ENCODE results near the gene TTLL5. TPM values are rescaled to one million over a fixed set of nuclear protein-coding genes. Genes with fewer than 3 reads are reported as not detected.

The TTLL5 gene
- total and polyA plus RNA-seq, 2 of the 13 experiments (the other 11 are each of a cell fraction or from before 2014, with no cell fraction given), result 11.8 to 18.8 TPM

DNA sequence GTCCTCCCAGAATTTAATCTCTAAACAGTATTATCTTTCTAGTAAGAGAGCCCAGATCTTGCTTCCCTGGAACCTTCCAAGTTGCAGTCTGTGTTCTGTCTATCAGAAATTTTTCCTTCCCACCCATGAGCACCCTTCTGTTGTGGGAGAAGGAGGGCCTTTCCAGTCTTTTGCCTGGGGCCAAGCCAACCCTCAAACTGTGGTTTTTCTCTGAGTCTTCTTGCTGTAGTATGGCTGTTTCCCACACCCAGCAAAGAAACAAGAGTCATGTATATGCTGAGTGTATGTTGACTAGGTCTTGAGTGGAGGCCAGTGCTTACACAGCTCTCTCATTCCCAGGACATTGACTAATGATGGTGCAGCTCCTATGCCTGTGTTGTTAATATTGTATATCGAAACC is 216.2 kb downstream of the TTLL5 start:
- Histone ChIP-seq H4K20me1 (ENCODE audit: insufficient read depth, low read length) (no peaks in the 10 kb centered on the region), H3K4me3 (replicated peaks in 1 of 3; ENCODE audit: insufficient read depth in 1 of 3, low read depth in 2 of 3, low read length in 3 of 3) (no peak overlapping the region), H3K9me3 (ENCODE audit: low read length) (no peaks in the 10 kb centered on the region), H3K4me1 (ENCODE audit: insufficient read depth, low read length) (peaks cover 17% of the 10 kb centered on the region), H3K4me2 (ENCODE audit: low read depth, low read length) (no peak overlapping the region), H2AFZ (ENCODE audit: low read length) (no peak overlapping the region), H3K9ac (ENCODE audit: insufficient read depth, low read depth, low read length) (no peak overlapping the region), H3K27me3 (ENCODE audit: control insufficient read depth in 1 of 2, insufficient read depth in 2 of 2, low read length in 2 of 2) (no peaks in the 10 kb centered on the region), H3K79me2 (ENCODE audit: insufficient read depth, low read length) (no peaks in the 10 kb centered on the region), H3K27ac (ENCODE audit: extremely low read length, insufficient read depth, low read length) (no peak overlapping the region), H3K36me3 (replicated peaks in 1 of 2; ENCODE audit: control insufficient read depth in 1 of 2, insufficient read depth in 2 of 2, low read length in 2 of 2) (peaks cover 0 to 3% of the 10 kb centered on the region in 2 experiments; a peak in 2 of 5 replicates)
- in situ Hi-C loops (cut with HindIII; ENCODE audit: extremely low pct_ligation_motif_present, low pct_unique_long_range_greater_than_20kb) (no loop called here), intact Hi-C loops (cut with micrococcal nuclease; ENCODE audit: unreplicated experiment) (no loop called here)
- ChIA-PET POLR2A (no interaction called here), CTCF (ENCODE audit: low intra/inter-chr PET ratio, low total read pairs) (no interaction called here)
- FAIRE-seq (no peak), DNase-seq (ENCODE audit: low spot score) (no peak), ATAC-seq (no peak)
- no TSS peak for BruUV-seq (replicated peaks)
- 100% methylated on average over 1 of the region's 1 CpG for WGBS (ENCODE audit: low lambda C conversion rate)
- TF ChIP-seq ZNF138 (CRISPR knock-in tag; IDR thresholded peaks at IDR 0.05; ENCODE audit: low read depth) (no peak), ZNF816 (CRISPR knock-in tag; IDR thresholded peaks at IDR 0.05; ENCODE audit: borderline replicate concordance) (no peak), RFX1 (IDR thresholded peaks at IDR 0.05) (no peak), MLX (CRISPR knock-in tag; IDR thresholded peaks at IDR 0.05) (no peak), E2F5 (CRISPR knock-in tag; conservative IDR thresholded peaks at IDR 0.05) (no peak), GRHL1 (CRISPR knock-in tag; conservative IDR thresholded peaks at IDR 0.05) (no peak), MLLT10 (CRISPR knock-in tag; IDR thresholded peaks at IDR 0.05) (no peak)
- TF ChIP-seq, protein P1, sequence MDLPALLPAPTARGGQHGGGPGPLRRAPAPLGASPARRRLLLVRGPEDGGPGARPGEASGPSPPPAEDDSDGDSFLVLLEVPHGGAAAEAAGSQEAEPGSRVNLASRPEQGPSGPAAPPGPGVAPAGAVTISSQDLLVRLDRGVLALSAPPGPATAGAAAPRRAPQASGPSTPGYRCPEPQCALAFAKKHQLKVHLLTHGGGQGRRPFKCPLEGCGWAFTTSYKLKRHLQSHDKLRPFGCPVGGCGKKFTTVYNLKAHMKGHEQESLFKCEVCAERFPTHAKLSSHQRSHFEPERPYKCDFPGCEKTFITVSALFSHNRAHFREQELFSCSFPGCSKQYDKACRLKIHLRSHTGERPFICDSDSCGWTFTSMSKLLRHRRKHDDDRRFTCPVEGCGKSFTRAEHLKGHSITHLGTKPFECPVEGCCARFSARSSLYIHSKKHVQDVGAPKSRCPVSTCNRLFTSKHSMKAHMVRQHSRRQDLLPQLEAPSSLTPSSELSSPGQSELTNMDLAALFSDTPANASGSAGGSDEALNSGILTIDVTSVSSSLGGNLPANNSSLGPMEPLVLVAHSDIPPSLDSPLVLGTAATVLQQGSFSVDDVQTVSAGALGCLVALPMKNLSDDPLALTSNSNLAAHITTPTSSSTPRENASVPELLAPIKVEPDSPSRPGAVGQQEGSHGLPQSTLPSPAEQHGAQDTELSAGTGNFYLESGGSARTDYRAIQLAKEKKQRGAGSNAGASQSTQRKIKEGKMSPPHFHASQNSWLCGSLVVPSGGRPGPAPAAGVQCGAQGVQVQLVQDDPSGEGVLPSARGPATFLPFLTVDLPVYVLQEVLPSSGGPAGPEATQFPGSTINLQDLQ (CRISPR knock-in tag; IDR thresholded peaks at IDR 0.05), result no peak
- TF ChIP-seq, protein P2, sequence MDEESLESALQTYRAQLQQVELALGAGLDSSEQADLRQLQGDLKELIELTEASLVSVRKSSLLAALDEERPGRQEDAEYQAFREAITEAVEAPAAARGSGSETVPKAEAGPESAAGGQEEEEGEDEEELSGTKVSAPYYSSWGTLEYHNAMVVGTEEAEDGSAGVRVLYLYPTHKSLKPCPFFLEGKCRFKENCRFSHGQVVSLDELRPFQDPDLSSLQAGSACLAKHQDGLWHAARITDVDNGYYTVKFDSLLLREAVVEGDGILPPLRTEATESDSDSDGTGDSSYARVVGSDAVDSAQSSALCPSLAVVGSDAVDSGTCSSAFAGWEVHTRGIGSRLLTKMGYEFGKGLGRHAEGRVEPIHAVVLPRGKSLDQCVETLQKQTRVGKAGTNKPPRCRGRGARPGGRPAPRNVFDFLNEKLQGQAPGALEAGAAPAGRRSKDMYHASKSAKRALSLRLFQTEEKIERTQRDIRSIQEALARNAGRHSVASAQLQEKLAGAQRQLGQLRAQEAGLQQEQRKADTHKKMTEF (CRISPR knock-in tag; IDR thresholded peaks at IDR 0.05), result no peak
- TF ChIP-seq, protein P3, sequence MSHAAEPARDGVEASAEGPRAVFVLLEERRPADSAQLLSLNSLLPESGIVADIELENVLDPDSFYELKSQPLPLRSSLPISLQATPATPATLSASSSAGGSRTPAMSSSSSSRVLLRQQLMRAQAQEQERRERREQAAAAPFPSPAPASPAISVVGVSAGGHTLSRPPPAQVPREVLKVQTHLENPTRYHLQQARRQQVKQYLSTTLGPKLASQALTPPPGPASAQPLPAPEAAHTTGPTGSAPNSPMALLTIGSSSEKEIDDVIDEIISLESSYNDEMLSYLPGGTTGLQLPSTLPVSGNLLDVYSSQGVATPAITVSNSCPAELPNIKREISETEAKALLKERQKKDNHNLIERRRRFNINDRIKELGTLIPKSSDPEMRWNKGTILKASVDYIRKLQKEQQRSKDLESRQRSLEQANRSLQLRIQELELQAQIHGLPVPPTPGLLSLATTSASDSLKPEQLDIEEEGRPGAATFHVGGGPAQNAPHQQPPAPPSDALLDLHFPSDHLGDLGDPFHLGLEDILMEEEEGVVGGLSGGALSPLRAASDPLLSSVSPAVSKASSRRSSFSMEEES (CRISPR knock-in tag; IDR thresholded peaks at IDR 0.05), result no peak
